ENCODE results near the gene ASB18. TPM values are rescaled to one million over a fixed set of nuclear protein-coding genes. Genes with fewer than 3 reads are reported as not detected.

The ASB18 gene
- polyA plus RNA-seq, 1 donor (not counting 4 experiments of a cell fraction or from before 2014, with no cell fraction given) = not detected

DNA sequence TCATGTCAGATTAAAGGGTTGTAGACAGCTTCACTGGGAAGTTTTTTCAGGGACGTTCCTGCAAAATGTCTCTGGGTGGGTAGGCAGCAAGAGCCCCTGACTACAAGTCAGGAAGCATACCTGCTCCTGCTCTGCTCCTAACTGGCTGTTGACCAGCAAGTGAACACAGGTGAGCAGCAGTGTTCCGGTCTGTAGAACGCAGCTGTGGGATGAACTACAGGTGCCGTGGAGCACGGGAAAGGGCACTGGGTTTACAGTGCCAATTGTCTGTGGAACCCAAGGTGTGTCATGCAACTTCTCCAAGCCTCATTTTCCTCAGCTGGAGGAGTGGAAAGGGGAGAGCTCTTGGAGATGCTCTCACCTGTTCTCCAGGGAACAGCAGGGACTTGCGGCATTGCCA, 6.6 kb downstream of the ASB18 start:
- H2AFZ ChIP-seq (ENCODE audit: control insufficient read depth, low read length) = no peak overlapping the region
- H3K27me3 ChIP-seq (ENCODE audit: control insufficient read depth, extremely low read depth, insufficient read depth, low read length) = peaks cover 17% of the 10 kb centered on the region
- no peaks in the 10 kb centered on the region for H3K9me1 ChIP-seq (ENCODE audit: control insufficient read depth, extremely low read depth, insufficient read depth, low read length)
- no peaks in the 10 kb centered on the region for H3K79me2 ChIP-seq (ENCODE audit: control insufficient read depth, insufficient read depth, low read length)
- TF ChIP-seq, protein P1, sequence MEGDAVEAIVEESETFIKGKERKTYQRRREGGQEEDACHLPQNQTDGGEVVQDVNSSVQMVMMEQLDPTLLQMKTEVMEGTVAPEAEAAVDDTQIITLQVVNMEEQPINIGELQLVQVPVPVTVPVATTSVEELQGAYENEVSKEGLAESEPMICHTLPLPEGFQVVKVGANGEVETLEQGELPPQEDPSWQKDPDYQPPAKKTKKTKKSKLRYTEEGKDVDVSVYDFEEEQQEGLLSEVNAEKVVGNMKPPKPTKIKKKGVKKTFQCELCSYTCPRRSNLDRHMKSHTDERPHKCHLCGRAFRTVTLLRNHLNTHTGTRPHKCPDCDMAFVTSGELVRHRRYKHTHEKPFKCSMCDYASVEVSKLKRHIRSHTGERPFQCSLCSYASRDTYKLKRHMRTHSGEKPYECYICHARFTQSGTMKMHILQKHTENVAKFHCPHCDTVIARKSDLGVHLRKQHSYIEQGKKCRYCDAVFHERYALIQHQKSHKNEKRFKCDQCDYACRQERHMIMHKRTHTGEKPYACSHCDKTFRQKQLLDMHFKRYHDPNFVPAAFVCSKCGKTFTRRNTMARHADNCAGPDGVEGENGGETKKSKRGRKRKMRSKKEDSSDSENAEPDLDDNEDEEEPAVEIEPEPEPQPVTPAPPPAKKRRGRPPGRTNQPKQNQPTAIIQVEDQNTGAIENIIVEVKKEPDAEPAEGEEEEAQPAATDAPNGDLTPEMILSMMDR (optimal IDR thresholded peaks at IDR 0.05 in 1 of 3, IDR thresholded peaks at IDR 0.05 in 1 of 3, conservative IDR thresholded peaks at IDR 0.05 in 1 of 3; ENCODE audit: extremely low read depth in 1 of 3, insufficient read depth in 2 of 3, low read length in 3 of 3) = no peak
- no peak for TF ChIP-seq EZH2 (IDR thresholded peaks at IDR 0.05; ENCODE audit: low read length)
- dilution Hi-C loops (cut with MboI; ENCODE audit: extremely low pct_ligation_motif_present, low sequenced_read_pairs) = no loop called here
- no peaks in the 10 kb centered on the region for H4K20me1 ChIP-seq (ENCODE audit: control insufficient read depth, extremely low read depth, insufficient read depth, low read length)
- H3K4me3 ChIP-seq (ENCODE audit: control insufficient read depth in 2 of 3, extremely low read depth in 1 of 3, insufficient read depth in 2 of 3, low read depth in 1 of 3, low read length in 3 of 3) = no peak overlapping the region
- no peaks in the 10 kb centered on the region for H3K36me3 ChIP-seq (ENCODE audit: control insufficient read depth in 2 of 2, extremely low read depth in 1 of 2, insufficient read depth in 2 of 2, low read length in 2 of 2)
- DNase-seq (ENCODE audit: low read depth, low spot score) = no peak
- no peaks in the 10 kb centered on the region for H3K9me3 ChIP-seq (ENCODE audit: control insufficient read depth, low read depth, low read length)
- no peaks in the 10 kb centered on the region for H3K4me1 ChIP-seq (ENCODE audit: control insufficient read depth, extremely low read depth, insufficient read depth, low read length)
- H3K4me2 ChIP-seq (ENCODE audit: control insufficient read depth, extremely low read depth, insufficient read depth, low read depth, low read length) = no peak overlapping the region
- FAIRE-seq = no peak
- no peak overlapping the region for H3K27ac ChIP-seq (ENCODE audit: control insufficient read depth, insufficient read depth, low read length)
- H3K9ac ChIP-seq (ENCODE audit: control insufficient read depth, extremely low read depth, insufficient read depth, low read length) = no peak overlapping the region

DNA sequence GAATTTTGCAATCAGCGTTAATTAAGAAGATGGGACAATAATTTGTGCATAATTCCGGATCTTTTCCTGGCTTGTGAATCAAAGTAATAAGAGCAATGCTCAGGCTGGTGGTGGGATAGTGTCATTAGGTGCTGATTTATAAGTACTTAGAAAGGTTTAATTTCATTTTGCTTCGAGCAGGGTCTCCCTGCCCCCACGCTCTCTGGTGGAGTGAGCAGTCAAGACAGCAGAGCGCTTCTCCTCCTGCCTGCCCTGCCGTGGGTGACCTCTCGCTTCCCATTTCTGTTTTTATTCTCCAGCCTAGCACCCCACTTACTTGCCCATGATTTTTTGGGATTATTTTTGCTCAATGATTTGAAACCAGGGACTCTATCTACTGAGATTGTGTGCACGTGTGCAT, 7.1 kb downstream of the ASB18 start:
- H3K27me3 ChIP-seq (ENCODE audit: control insufficient read depth, extremely low read depth, insufficient read depth, low read length) = peaks cover 17% of the 10 kb centered on the region
- no peaks in the 10 kb centered on the region for H4K20me1 ChIP-seq (ENCODE audit: control insufficient read depth, extremely low read depth, insufficient read depth, low read length)
- no peaks in the 10 kb centered on the region for H3K9me3 ChIP-seq (ENCODE audit: control insufficient read depth, low read depth, low read length)
- H3K27ac ChIP-seq (ENCODE audit: control insufficient read depth, insufficient read depth, low read length) = no peak overlapping the region
- dilution Hi-C loops (cut with MboI; ENCODE audit: extremely low pct_ligation_motif_present, low sequenced_read_pairs) = no loop called here
- no peaks in the 10 kb centered on the region for H3K4me1 ChIP-seq (ENCODE audit: control insufficient read depth, extremely low read depth, insufficient read depth, low read length)
- no peaks in the 10 kb centered on the region for H3K9me1 ChIP-seq (ENCODE audit: control insufficient read depth, extremely low read depth, insufficient read depth, low read length)
- no peak overlapping the region for H3K9ac ChIP-seq (ENCODE audit: control insufficient read depth, extremely low read depth, insufficient read depth, low read length)
- H3K4me3 ChIP-seq (ENCODE audit: control insufficient read depth in 2 of 3, extremely low read depth in 1 of 3, insufficient read depth in 2 of 3, low read depth in 1 of 3, low read length in 3 of 3) = no peak overlapping the region
- H3K4me2 ChIP-seq (ENCODE audit: control insufficient read depth, extremely low read depth, insufficient read depth, low read depth, low read length) = no peak overlapping the region
- TF ChIP-seq EZH2 (IDR thresholded peaks at IDR 0.05; ENCODE audit: low read length) = no peak
- TF ChIP-seq, protein P1 (optimal IDR thresholded peaks at IDR 0.05 in 1 of 3, IDR thresholded peaks at IDR 0.05 in 1 of 3, conservative IDR thresholded peaks at IDR 0.05 in 1 of 3; ENCODE audit: extremely low read depth in 1 of 3, insufficient read depth in 2 of 3, low read length in 3 of 3) = no peak
- FAIRE-seq (no peak), DNase-seq (ENCODE audit: low read depth, low spot score) (no peak)
- H3K79me2 ChIP-seq (ENCODE audit: control insufficient read depth, insufficient read depth, low read length) = no peaks in the 10 kb centered on the region
- no peaks in the 10 kb centered on the region for H3K36me3 ChIP-seq (ENCODE audit: control insufficient read depth in 2 of 2, extremely low read depth in 1 of 2, insufficient read depth in 2 of 2, low read length in 2 of 2)
- no peak overlapping the region for H2AFZ ChIP-seq (ENCODE audit: control insufficient read depth, low read length)

Data from keratinocyte (primary cell).